ENCODE data around the gene RPTOR. TPM values are rescaled to one million over a fixed set of nuclear protein-coding genes. Genes with fewer than 3 reads are reported as not detected.
A peak's percentile ranks its signal among the peaks of the same experiment; 100 is the strongest.

RPTOR gene
- total RNA-seq, 4 donors from 2014 or later = 34.1 to 65.8 (median 43.6) TPM

GRCh38 chr17:80783971-80784370 is 239.3 kb downstream of the RPTOR start:
- H3K27me3 ChIP-seq = no peaks in the 10 kb centered on the region
- TF ChIP-seq POLR2A (IDR thresholded peaks at IDR 0.05; ENCODE audit: low read depth) (no peak), POLR2AphosphoS5 (IDR thresholded peaks at IDR 0.05) (no peak), CTCF (IDR thresholded peaks at IDR 0.05) (no peak), EP300 (IDR thresholded peaks at IDR 0.05) (no peak)
- peaks cover 4 to 54% (median 47%) of the 10 kb centered on the region in 4 donors for H3K4me1 ChIP-seq
- intact Hi-C loops (cut with DNase I) = no loop called here
- no peak for DNase-seq (ENCODE audit: extremely low spot score)
- no peaks in the 10 kb centered on the region for H3K36me3 ChIP-seq
- H3K27ac ChIP-seq (replicated peaks in 1 of 4) = peak overlapping the region in 3 of 4 donors; percentile 56 to 78 (median 70)
- H3K9me3 ChIP-seq = no peaks in the 10 kb centered on the region
- no peak overlapping the region for H3K4me3 ChIP-seq
- 76% methylated on average over 6 of the region's 6 CpGs for WGBS

DNA sequence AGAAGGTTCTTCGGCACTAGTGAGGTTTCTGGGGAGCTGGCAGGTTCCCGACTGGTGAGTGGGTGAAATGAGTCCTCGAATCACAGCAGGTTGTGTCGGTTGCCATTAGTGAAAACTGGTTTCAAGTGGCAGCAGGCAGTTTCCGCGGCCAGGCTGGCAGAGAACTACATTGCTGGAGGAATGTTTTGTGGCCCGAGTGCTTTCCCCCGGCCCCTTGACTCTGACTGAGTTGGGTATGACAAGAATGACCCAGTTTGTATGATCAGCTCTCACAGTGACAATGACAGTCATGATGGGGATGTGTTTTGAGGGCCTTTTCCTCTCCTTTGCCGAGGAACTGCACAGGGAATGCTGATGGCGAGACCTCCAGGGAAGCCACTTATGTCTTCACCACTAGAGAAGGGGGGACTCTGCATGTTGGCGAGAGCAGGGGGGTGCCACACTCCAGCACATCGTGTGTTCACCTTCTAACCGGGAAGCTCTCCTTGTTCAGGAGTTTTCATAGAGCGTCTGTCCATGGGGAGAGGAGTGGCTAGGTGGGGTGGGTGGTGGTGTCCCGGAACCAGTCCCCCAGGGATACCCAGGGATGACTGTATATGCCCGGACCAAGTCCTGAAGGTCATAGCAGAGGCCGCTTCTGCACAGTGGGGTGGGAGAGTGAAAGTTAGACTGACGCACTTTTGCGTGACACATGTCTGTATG is 241.0 kb downstream of the RPTOR start:
- Histone ChIP-seq H3K36me3 (no peaks in the 10 kb centered on the region), H3K4me1 (peaks cover 17 to 60% (median 57%) of the 10 kb centered on the region in 4 donors), H3K27ac (replicated peaks in 1 of 4) (peak overlapping the region in 1 of 4 donors; percentile 20), H3K4me3 (no peak overlapping the region), H3K9me3 (no peaks in the 10 kb centered on the region), H3K27me3 (no peaks in the 10 kb centered on the region)
- intact Hi-C loops (cut with DNase I) = no loop called here
- DNase-seq (ENCODE audit: extremely low spot score) = no peak
- 91% methylated on average over 18 of the region's 19 CpGs for WGBS
- TF ChIP-seq CTCF (IDR thresholded peaks at IDR 0.05) (no peak), POLR2A (IDR thresholded peaks at IDR 0.05; ENCODE audit: low read depth) (no peak), EP300 (IDR thresholded peaks at IDR 0.05) (no peak), POLR2AphosphoS5 (IDR thresholded peaks at IDR 0.05) (no peak)

- Histone ChIP-seq H3K27ac (replicated peaks in 1 of 4) (no peak overlapping the region), H3K4me3 (no peak overlapping the region), H3K36me3 (no peaks in the 10 kb centered on the region), H3K27me3 (no peaks in the 10 kb centered on the region), H3K9me3 (no peaks in the 10 kb centered on the region), H3K4me1 (peaks cover 18 to 64% (median 60%) of the 10 kb centered on the region in 4 donors)
- DNase-seq (ENCODE audit: extremely low spot score) = no peak
- WGBS = 98% methylated on average over 9 of the region's 9 CpGs
- intact Hi-C loops (cut with DNase I) = no loop called here
- TF ChIP-seq EP300 (IDR thresholded peaks at IDR 0.05) = no peak
- TF ChIP-seq POLR2AphosphoS5 (IDR thresholded peaks at IDR 0.05) = no peak
- TF ChIP-seq CTCF (IDR thresholded peaks at IDR 0.05) = no peak
- no peak for TF ChIP-seq POLR2A (IDR thresholded peaks at IDR 0.05; ENCODE audit: low read depth)
Observed at GRCh38 chr17:80786470-80786869, 241.8 kb downstream of the RPTOR start.

GRCh38 chr17:80786887-80787286 is 242.2 kb downstream of the RPTOR start:
- Histone ChIP-seq H3K27me3 (no peaks in the 10 kb centered on the region), H3K36me3 (no peaks in the 10 kb centered on the region), H3K4me1 (peaks cover 21 to 64% (median 60%) of the 10 kb centered on the region in 4 donors), H3K4me3 (no peak overlapping the region), H3K27ac (replicated peaks in 1 of 4) (no peak overlapping the region), H3K9me3 (no peaks in the 10 kb centered on the region)
- DNase-seq (ENCODE audit: extremely low spot score) = no peak
- WGBS = 90% methylated on average over 8 of the region's 8 CpGs
- TF ChIP-seq POLR2A (IDR thresholded peaks at IDR 0.05; ENCODE audit: low read depth) = no peak
- no peak for TF ChIP-seq EP300 (IDR thresholded peaks at IDR 0.05)
- TF ChIP-seq CTCF (IDR thresholded peaks at IDR 0.05) = no peak
- no peak for TF ChIP-seq POLR2AphosphoS5 (IDR thresholded peaks at IDR 0.05)
- intact Hi-C loops (cut with DNase I) = no loop called here

Measured in esophagus muscularis mucosa (tissue), 4 donors.